PC-9 (cell line): ENCODE measurements around the gene KCNA10. TPM values are rescaled to one million over a fixed set of nuclear protein-coding genes. Genes with fewer than 3 reads are reported as not detected.
A peak's percentile ranks its signal among the peaks of the same experiment; 100 is the strongest.

Source experiments
- BruUV-seq: library from RNA; stranded (reverse); fragments of 400-500 nt; replicated peaks from 2 replicates; lab custom pipeline; 2021; lab: Mats Ljungman, UMichigan
- CTCF ChIA-PET: fragments of 300-600 bp; sonication (Branson Sonifier 250); formaldehyde crosslinking; loops from one replicate; lab custom pipeline; 2022; ENCODE audit warnings: antibody characterized with exemption; lab: Charles Lee
- POLR2A ChIA-PET: fragments of 300-600 bp; sonication (Branson Sonifier 250); formaldehyde crosslinking; loops from one replicate; lab custom pipeline; 2022; ENCODE audit warnings: antibody characterized with exemption; ENCODE audit not compliant: unreplicated experiment; lab: Charles Lee
- DNase-seq, 2 experiments: peaks; one replicate each; pipeline versions ENCODE4 v3.0.0 to v3.0.0-alpha.2; 2015 to 2022; ENCODE audit warnings: mixed read lengths in 1 of 2
- H2AFZ ChIP-seq: fragments of 200-600 bp; sonication (generic); 2 replicates; pipeline ENCODE4 v1.8.1; 2017; ENCODE audit warnings: antibody characterized with exemption
- H3F3A ChIP-seq: fragments of 200-600 bp; sonication (generic); 2 replicates; pipeline ENCODE4 v1.8.1; 2017; ENCODE audit warnings: antibody characterized with exemption, mild to moderate bottlenecking, low read depth; ENCODE audit not compliant: insufficient read depth
- H3K27ac ChIP-seq: fragments of 200-600 bp; sonication (generic); 2 replicates; pipeline ENCODE4 v1.6.1; 2016; ENCODE audit warnings: mixed run types
- H3K27me3 ChIP-seq: fragments of 200-600 bp; sonication (generic); 2 replicates; pipeline ENCODE4 v1.6.1; 2016; ENCODE audit warnings: low read depth, mixed run types; ENCODE audit not compliant: insufficient read depth
- H3K36me3 ChIP-seq: fragments of 200-600 bp; sonication (generic); 2 replicates; pipeline ENCODE4 v1.6.1; 2016; ENCODE audit warnings: low read depth, mixed run types
- H3K4me1 ChIP-seq: fragments of 200-600 bp; sonication (generic); replicated peaks from 2 replicates; pipeline ENCODE4 v1.6.1; 2016; ENCODE audit warnings: mixed run types; ENCODE audit not compliant: insufficient read depth
- H3K4me2 ChIP-seq: fragments of 200-600 bp; sonication (generic); 2 replicates; pipeline ENCODE4 v1.6.1; 2017; ENCODE audit warnings: mixed run types
- H3K4me3 ChIP-seq: fragments of 200-600 bp; sonication (generic); 2 replicates; pipeline ENCODE4 v1.6.1; 2016; ENCODE audit warnings: mixed run types
- H3K79me2 ChIP-seq: fragments of 200-600 bp; sonication (generic); 2 replicates; pipeline ENCODE4 v1.6.1; 2017; ENCODE audit warnings: low read depth, mixed run types
- H3K9me2 ChIP-seq: fragments of 200-600 bp; sonication (generic); 2 replicates; pipeline ENCODE4 v1.8.1; 2017; ENCODE audit warnings: mild to moderate bottlenecking; ENCODE audit not compliant: insufficient read depth
- H3K9me3 ChIP-seq: fragments of 200-600 bp; sonication (generic); 2 replicates; pipeline ENCODE4 v1.8.1; 2016; ENCODE audit warnings: low read depth; ENCODE audit not compliant: insufficient read depth
- H4K20me1 ChIP-seq: fragments of 200-600 bp; sonication (generic); 2 replicates; pipeline ENCODE4 v1.8.1; 2017; ENCODE audit not compliant: insufficient read depth
- CTCF ChIP-seq: fragments of 200-600 bp; sonication (generic); conservative IDR thresholded peaks from 2 replicates; pipeline ENCODE4 v1.6.1; 2017; ENCODE audit warnings: mixed run types, antibody characterized with exemption, mild to moderate bottlenecking, moderate library complexity
- EZH2 ChIP-seq: fragments of 200-600 bp; sonication (generic); IDR thresholded peaks from 2 replicates; pipeline ENCODE4 v1.8.0; 2017; ENCODE audit warnings: antibody characterized with exemption, low read depth
- intact Hi-C: fragments of 100-400 bp; cut with micrococcal nuclease; formaldehyde crosslinking; loops from one replicate; pipeline ENCODE4 v1.10.0; 2022; ENCODE audit not compliant: unreplicated experiment
- total RNA-seq: library from RNA; stranded (reverse); gene quantifications from 2 replicates; pipeline ENCODE4 v1.2.3, GENCODE V29; 2021

Gene KCNA10
- total RNA-seq, 1 experiment from 2014 or later: not detected

DNA sequence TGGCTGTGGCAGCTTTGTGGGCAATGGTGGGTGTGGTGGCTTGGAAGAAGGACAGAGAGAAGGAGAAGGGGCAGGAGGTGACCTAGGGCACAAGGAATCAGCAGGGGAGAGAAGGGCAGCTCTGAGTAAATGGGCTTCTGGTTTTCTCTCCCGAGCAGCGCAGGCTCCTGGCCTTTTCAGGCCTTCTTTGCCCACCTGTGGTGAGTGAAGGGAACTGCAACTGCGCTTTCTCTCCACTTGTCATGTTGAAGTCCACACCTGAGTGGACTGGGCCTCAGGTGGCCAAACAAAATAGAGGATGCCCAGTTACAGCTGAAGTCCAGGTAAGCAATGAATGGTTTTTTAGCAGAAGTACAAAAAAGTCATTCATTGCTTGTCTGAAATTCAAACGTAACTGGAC is 29.4 kb upstream of the KCNA10 start:
- no peaks in the 10 kb centered on the region for H3K9me2 ChIP-seq
- no peaks in the 10 kb centered on the region for H4K20me1 ChIP-seq
- peak in 1 of 2 experiments; percentile 10 for DNase-seq
- no peaks in the 10 kb centered on the region for H3F3A ChIP-seq
- no peaks in the 10 kb centered on the region for H3K36me3 ChIP-seq
- ChIA-PET CTCF (no interaction called here), POLR2A (no interaction called here)
- no peak overlapping the region for H3K4me3 ChIP-seq
- H3K27me3 ChIP-seq: peaks cover 94% of the 10 kb centered on the region
- H3K79me2 ChIP-seq: no peaks in the 10 kb centered on the region
- no peaks in the 10 kb centered on the region for H3K4me1 ChIP-seq
- no peak for TF ChIP-seq EZH2
- TF ChIP-seq CTCF: peak; percentile 75
- BruUV-seq: no TSS peak
- no peak overlapping the region for H3K27ac ChIP-seq
- no peak overlapping the region for H3K4me2 ChIP-seq
- no peaks in the 10 kb centered on the region for H3K9me3 ChIP-seq
- intact Hi-C loops: no loop called here
- no peak overlapping the region for H2AFZ ChIP-seq

DNA sequence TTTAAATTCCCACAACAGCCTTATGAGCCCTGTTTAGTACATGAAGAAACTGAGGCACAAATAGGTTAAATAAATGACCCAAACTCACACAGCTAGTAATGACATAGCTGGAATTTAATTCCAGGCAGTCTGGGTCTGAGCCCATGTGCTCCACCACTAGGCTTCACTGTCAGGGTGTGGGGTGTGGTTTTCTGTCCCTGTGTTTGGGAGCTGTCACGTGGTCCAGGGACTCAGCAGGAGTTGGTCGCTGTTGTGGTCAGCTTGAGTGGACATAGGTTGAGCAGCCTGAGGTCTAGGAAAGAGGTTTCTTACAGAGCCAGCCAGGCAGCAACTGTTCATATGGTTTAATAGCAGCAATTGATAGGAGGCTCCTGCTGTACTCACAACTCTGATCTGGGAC is 28.0 kb upstream of the KCNA10 start:
- intact Hi-C loops: no loop called here
- Histone ChIP-seq H3K27ac (no peak overlapping the region), H3F3A (no peaks in the 10 kb centered on the region), H3K4me2 (no peak overlapping the region), H3K27me3 (peaks cover 86% of the 10 kb centered on the region), H3K36me3 (no peaks in the 10 kb centered on the region), H3K9me3 (no peaks in the 10 kb centered on the region), H3K79me2 (no peaks in the 10 kb centered on the region), H3K9me2 (no peaks in the 10 kb centered on the region), H4K20me1 (no peaks in the 10 kb centered on the region), H3K4me3 (no peak overlapping the region), H2AFZ (no peak overlapping the region), H3K4me1 (no peaks in the 10 kb centered on the region)
- POLR2A ChIA-PET: no interaction called here
- BruUV-seq: no TSS peak
- DNase-seq: no peak
- TF ChIP-seq CTCF: no peak
- no peak for TF ChIP-seq EZH2
- CTCF ChIA-PET: no interaction called here

DNA sequence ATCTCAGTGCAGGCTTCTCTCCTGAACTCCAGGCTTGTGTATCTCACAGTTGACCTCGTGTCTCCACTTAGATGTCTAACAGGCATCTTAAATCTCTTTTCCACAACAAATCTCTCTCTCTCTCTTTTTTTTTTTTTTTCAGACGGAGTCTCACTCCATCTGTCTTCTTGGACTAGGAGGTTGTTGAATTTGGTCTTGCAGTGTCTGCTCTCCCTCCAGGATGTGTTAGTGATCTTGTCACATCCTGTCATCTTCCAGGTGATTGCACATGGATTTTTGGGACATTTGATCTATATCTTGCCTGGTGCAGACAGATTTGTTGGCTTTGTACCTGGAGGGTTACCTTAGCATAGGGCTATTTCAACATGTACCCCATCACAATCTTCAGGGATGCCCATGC is 26.5 kb upstream of the KCNA10 start:
- Histone ChIP-seq H3K27ac (no peak overlapping the region), H3K9me2 (no peaks in the 10 kb centered on the region), H3K9me3 (no peaks in the 10 kb centered on the region), H3K4me2 (no peak overlapping the region), H3F3A (no peaks in the 10 kb centered on the region), H3K36me3 (no peaks in the 10 kb centered on the region), H4K20me1 (no peaks in the 10 kb centered on the region), H3K27me3 (peaks cover 82% of the 10 kb centered on the region), H3K79me2 (no peaks in the 10 kb centered on the region), H3K4me3 (no peak overlapping the region), H2AFZ (no peak overlapping the region), H3K4me1 (no peaks in the 10 kb centered on the region)
- no TSS peak for BruUV-seq
- ChIA-PET POLR2A (no interaction called here), CTCF (no interaction called here)
- TF ChIP-seq EZH2 (no peak), CTCF (no peak)
- intact Hi-C loops: no loop called here
- no peak for DNase-seq
